ENCODE measurements around the gene ATP1A2. TPM values are rescaled to one million over a fixed set of nuclear protein-coding genes. Genes with fewer than 3 reads are reported as not detected.
A peak's percentile ranks its signal among the peaks of the same experiment; 100 is the strongest.

The ATP1A2 gene
- total RNA-seq, 1 donor from 2014 or later, result 5.6 TPM

DNA sequence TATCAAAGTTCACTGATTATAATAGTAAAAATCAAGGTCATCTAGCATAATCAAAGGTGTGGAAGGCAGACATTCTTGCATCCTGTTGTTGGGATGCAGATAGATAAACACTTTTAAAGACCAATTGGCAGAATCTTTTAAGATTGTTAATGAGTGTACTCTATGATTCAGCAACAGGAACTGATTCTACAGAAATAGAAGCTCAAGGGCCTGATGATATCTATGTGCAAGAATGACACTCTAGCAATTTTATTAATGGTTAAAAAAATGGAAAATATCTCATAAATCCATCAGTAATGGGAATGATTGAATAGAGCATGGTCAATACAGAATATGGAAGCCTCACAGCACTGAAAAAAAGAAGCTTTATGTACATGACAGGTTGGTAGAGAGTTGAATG is 33.7 kb downstream of the ATP1A2 start:
- Histone ChIP-seq H3K36me3 (no peaks in the 10 kb centered on the region), H3K4me3 (no peak overlapping the region), H3K27ac (no peak overlapping the region), H3K4me1 (no peaks in the 10 kb centered on the region), H3K9me3 (no peaks in the 10 kb centered on the region), H3K27me3 (no peaks in the 10 kb centered on the region)
- TF ChIP-seq, protein P1, sequence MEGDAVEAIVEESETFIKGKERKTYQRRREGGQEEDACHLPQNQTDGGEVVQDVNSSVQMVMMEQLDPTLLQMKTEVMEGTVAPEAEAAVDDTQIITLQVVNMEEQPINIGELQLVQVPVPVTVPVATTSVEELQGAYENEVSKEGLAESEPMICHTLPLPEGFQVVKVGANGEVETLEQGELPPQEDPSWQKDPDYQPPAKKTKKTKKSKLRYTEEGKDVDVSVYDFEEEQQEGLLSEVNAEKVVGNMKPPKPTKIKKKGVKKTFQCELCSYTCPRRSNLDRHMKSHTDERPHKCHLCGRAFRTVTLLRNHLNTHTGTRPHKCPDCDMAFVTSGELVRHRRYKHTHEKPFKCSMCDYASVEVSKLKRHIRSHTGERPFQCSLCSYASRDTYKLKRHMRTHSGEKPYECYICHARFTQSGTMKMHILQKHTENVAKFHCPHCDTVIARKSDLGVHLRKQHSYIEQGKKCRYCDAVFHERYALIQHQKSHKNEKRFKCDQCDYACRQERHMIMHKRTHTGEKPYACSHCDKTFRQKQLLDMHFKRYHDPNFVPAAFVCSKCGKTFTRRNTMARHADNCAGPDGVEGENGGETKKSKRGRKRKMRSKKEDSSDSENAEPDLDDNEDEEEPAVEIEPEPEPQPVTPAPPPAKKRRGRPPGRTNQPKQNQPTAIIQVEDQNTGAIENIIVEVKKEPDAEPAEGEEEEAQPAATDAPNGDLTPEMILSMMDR (IDR thresholded peaks at IDR 0.05), result no peak
- ATAC-seq (no peak), DNase-seq (no peak)
- intact Hi-C loops (cut with DNase I), result no loop called here

DNA sequence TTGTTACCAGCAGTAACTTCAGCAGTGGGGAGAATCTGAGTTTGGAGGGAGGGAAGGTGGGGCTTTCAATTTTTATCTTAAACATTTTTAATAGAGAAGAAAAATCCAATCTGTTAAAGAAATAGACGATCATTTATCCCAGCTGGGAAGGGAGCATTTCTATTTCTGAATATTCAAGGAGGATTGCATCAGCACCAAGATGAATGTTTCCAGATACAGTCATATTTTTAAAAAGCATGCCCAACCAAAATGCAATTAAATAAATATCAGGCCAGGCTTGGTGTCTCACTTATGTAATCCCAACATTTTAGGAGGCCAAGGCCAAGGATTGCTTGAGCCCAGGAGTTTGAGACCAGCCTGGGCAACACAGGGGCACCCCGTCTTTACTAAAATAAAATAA is 34.2 kb downstream of the ATP1A2 start:
- H3K27ac ChIP-seq, result no peak overlapping the region
- DNase-seq, result no peak
- intact Hi-C loops (cut with DNase I), result no loop called here
- H3K36me3 ChIP-seq, result no peaks in the 10 kb centered on the region
- no peak for ATAC-seq
- no peaks in the 10 kb centered on the region for H3K4me1 ChIP-seq
- no peaks in the 10 kb centered on the region for H3K9me3 ChIP-seq
- no peaks in the 10 kb centered on the region for H3K27me3 ChIP-seq
- TF ChIP-seq, protein P1 (IDR thresholded peaks at IDR 0.05), result no peak
- no peak overlapping the region for H3K4me3 ChIP-seq

DNA sequence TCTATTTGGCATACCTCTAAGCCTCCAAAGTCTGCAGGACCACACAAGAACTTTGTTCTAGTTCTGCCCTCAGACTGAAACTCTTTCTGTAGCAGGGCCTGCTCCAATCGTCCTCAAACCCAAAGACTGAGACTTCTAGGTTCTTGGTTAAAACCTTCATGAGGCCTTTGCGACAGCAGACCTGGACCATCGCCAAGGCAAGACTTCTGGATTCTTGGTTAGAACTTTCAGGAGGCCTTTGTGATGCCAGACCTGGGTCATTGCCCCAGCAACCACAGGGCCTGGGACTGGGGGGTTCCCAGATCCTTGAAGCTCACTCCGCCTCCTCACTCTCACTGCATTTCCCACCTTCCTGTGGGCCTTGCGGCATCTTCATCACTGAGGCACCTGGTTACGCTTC is 35.7 kb downstream of the ATP1A2 start, which contains the start of gene ATP1A4:
Gene ATP1A4, plus strand, starts transcription at position 301 of the 400 bp plus-strand sequence. CDS start 438 bp downstream, outside the sequence.
- no peaks in the 10 kb centered on the region for H3K9me3 ChIP-seq
- no peaks in the 10 kb centered on the region for H3K36me3 ChIP-seq
- no peak within 1 kb of the TSS for H3K27ac ChIP-seq
- H3K4me3 ChIP-seq, result no peak within 1 kb of the TSS
- no peaks in the 10 kb centered on the region for H3K4me1 ChIP-seq
- no peak for ATAC-seq
- no peaks in the 10 kb centered on the region for H3K27me3 ChIP-seq
- no peak for DNase-seq
- TF ChIP-seq, protein P1 (IDR thresholded peaks at IDR 0.05), result no peak
- intact Hi-C loops (cut with DNase I), result no loop called here

DNA sequence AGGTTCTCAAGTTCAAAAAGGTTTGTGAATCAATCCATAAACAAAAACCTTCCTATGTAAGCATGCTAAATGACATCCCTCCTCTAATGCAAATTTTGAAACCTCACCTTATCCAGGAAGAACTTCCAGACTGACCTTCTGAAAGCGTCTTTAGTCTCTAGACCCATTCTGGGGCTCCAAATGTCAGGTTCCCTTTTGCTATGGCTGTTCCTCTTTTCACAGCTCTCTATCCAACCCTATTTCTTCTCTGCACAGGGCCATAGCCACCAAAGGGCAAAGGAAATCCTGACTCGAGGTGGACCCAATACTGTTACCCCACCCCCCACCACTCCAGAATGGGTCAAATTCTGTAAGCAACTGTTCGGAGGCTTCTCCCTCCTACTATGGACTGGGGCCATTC is 39.2 kb downstream of the ATP1A2 start:
- ATAC-seq, result peak; percentile 50
- TF ChIP-seq, protein P1 (IDR thresholded peaks at IDR 0.05), result no peak
- DNase-seq, result no peak
- H3K36me3 ChIP-seq, result no peaks in the 10 kb centered on the region
- no peak overlapping the region for H3K27ac ChIP-seq
- no peak overlapping the region for H3K4me3 ChIP-seq
- no peaks in the 10 kb centered on the region for H3K27me3 ChIP-seq
- H3K9me3 ChIP-seq, result no peaks in the 10 kb centered on the region
- no peaks in the 10 kb centered on the region for H3K4me1 ChIP-seq
- intact Hi-C loops (cut with DNase I), result no loop called here

DNA sequence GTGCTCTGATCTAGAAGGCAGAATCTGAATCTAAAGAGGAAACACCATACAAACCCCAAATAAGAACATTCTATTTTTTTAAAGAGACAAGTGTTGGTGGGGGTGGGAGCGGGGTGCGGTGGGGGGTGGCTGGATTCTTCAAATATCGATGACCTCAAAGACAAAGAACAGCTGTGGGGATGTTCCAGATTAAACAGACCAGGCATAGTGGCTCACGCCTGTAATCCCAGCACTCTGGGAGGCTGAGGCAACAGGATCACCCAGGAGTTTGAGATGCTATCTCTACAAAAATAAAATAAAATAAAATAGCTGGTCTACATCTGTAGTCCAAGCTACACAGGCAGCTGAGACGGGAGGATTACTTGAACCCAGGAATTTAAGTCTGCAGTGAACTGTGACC is 40.8 kb downstream of the ATP1A2 start:
- TF ChIP-seq, protein P1 (IDR thresholded peaks at IDR 0.05), result no peak
- ATAC-seq, result no peak
- no peak for DNase-seq
- Histone ChIP-seq H3K4me1 (no peaks in the 10 kb centered on the region), H3K27ac (no peak overlapping the region), H3K4me3 (no peak overlapping the region), H3K9me3 (no peaks in the 10 kb centered on the region), H3K36me3 (no peaks in the 10 kb centered on the region), H3K27me3 (no peaks in the 10 kb centered on the region)
- intact Hi-C loops (cut with DNase I), result no loop called here

DNA sequence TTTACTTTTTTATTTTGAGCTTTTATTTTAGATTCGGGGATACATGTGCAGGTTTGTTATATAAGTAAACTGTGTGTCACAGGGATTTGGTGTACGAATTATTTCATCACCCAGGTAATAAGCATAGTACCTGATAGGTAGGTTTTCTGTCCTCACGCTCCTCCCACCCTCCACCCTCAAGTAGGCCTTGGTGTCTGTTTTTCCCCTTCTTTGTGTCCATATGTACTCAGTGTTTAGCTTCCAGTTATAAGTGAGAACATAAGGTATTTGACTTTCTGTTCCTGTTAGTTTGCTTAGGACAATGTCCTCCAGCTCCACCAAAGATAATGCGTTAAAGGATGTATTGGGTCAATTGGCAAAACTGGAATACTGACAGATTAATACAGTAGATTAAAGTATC is 41.6 kb downstream of the ATP1A2 start:
- ATAC-seq, result no peak
- TF ChIP-seq, protein P1 (IDR thresholded peaks at IDR 0.05), result no peak

More for the DNA sequence above, 41.6 kb downstream of the ATP1A2 start:
- Histone ChIP-seq H3K27me3 (no peaks in the 10 kb centered on the region), H3K4me3 (no peak overlapping the region), H3K4me1 (no peaks in the 10 kb centered on the region), H3K36me3 (no peaks in the 10 kb centered on the region), H3K27ac (no peak overlapping the region), H3K9me3 (no peaks in the 10 kb centered on the region)
- no peak for DNase-seq
- intact Hi-C loops (cut with DNase I), result no loop called here
